CD14-positive monocyte (primary cell): ENCODE measurements around the gene MIOX. TPM values are rescaled to one million over a fixed set of nuclear protein-coding genes. Genes with fewer than 3 reads are reported as not detected.
A peak's percentile ranks its signal among the peaks of the same experiment; 100 is the strongest.

Experiments used
- DNase-seq, 3 donors: peaks; one replicate each; pipeline ENCODE4 v3.0.0-alpha.2; 2011 to 2022
- H2AFZ ChIP-seq: 2 replicates; pipeline ENCODE4 v1.6.0; 2012; ENCODE audit warnings: mild to moderate bottlenecking, low read depth, low read length, inconsistent platforms; ENCODE audit not compliant: insufficient read depth, poor library complexity, severe bottlenecking
- H3K27ac ChIP-seq, 2 donors: 1 replicate in 1 of 2; 2 replicates in 1 of 2; pipeline ENCODE4 v1.5.1; 2012 to 2013; ENCODE audit warnings: low read length in 2 of 2, control low read depth in 1 of 2, inconsistent platforms in 1 of 2, low read depth in 1 of 2, mild to moderate bottlenecking in 1 of 2
- H3K27me3 ChIP-seq, 2 donors: one replicate each; pipeline versions ENCODE4 v1.6.0 to v1.6.1; 2011 to 2013; ENCODE audit warnings: low read length in 2 of 2; ENCODE audit not compliant: control insufficient read depth in 2 of 2, insufficient read depth in 2 of 2
- H3K36me3 ChIP-seq, 2 donors: replicated peaks in 1 of 2; 1 replicate in 1 of 2; 2 replicates in 1 of 2; pipeline versions ENCODE4 v1.5.1 to v1.6.1; 2012 to 2013; ENCODE audit warnings: low read length in 2 of 2, control low read depth in 1 of 2, inconsistent platforms in 1 of 2, mild to moderate bottlenecking in 1 of 2; ENCODE audit not compliant: insufficient read depth in 2 of 2, control insufficient read depth in 1 of 2
- H3K4me1 ChIP-seq, 2 donors: 1 replicate in 1 of 2; 2 replicates in 1 of 2; pipeline versions ENCODE4 v1.5.1 to v1.6.1; 2012 to 2013; ENCODE audit warnings: low read length in 2 of 2, control low read depth in 1 of 2, inconsistent platforms in 1 of 2, mild to moderate bottlenecking in 1 of 2, moderate library complexity in 1 of 2; ENCODE audit not compliant: insufficient read depth in 2 of 2, control insufficient read depth in 1 of 2
- H3K4me2 ChIP-seq: replicated peaks from 2 replicates; pipeline ENCODE3; 2012; ENCODE audit warnings: low read length, moderate library complexity, mild to moderate bottlenecking; ENCODE audit not compliant: poor library complexity, severe bottlenecking; ENCODE audit errors: extremely low read depth
- H3K4me3 ChIP-seq, 3 experiments: fragments of 200-600 bp in 1 of 3; sonication (generic) in 1 of 3; replicated peaks in 1 of 3; 1 replicate in 2 of 3; 2 replicates in 1 of 3; pipeline ENCODE4 v1.5.1; 2011 to 2013; ENCODE audit warnings: low read length in 3 of 3, mild to moderate bottlenecking in 3 of 3, control low read depth in 2 of 3, low read depth in 2 of 3, inconsistent platforms in 1 of 3, moderate library complexity in 1 of 3
- H3K79me2 ChIP-seq: 2 replicates; pipeline ENCODE4 v1.6.0; 2012; ENCODE audit warnings: mild to moderate bottlenecking, control low read depth, inconsistent platforms, low read length, moderate library complexity; ENCODE audit not compliant: insufficient read depth
- H3K9ac ChIP-seq: 2 replicates; pipeline ENCODE4 v1.6.0; 2017; ENCODE audit warnings: low read length, mild to moderate bottlenecking; ENCODE audit not compliant: insufficient read depth, poor library complexity, severe bottlenecking
- H3K9me3 ChIP-seq, 2 donors: replicated peaks in 1 of 2; 1 replicate in 1 of 2; 2 replicates in 1 of 2; pipeline versions ENCODE4 v1.5.1 to v1.6.1; 2012 to 2013; ENCODE audit warnings: low read length in 2 of 2, control low read depth in 1 of 2; ENCODE audit not compliant: control insufficient read depth in 1 of 2, insufficient read depth in 1 of 2
- H4K20me1 ChIP-seq: 2 replicates; pipeline ENCODE4 v1.6.0; 2012; ENCODE audit warnings: mild to moderate bottlenecking, low read length, control low read depth, moderate library complexity; ENCODE audit not compliant: insufficient read depth
- H3K27ac Mint-ChIP-seq, 7 donors: one replicate each; pipeline ENCODE4 v1.8.0; 2020; ENCODE audit warnings: mild to moderate bottlenecking in 7 of 7, mixed read lengths in 7 of 7, moderate library complexity in 6 of 7, inconsistent platforms in 2 of 7
- H3K27me3 Mint-ChIP-seq, 3 donors: one replicate each; pipeline ENCODE4 v1.8.0; 2021 to 2022; ENCODE audit warnings: low read depth in 3 of 3, mild to moderate bottlenecking in 3 of 3, mixed read lengths in 3 of 3, moderate library complexity in 3 of 3, inconsistent platforms in 1 of 3
- H3K36me3 Mint-ChIP-seq, 2 donors: one replicate each; pipeline ENCODE4 v1.8.0; 2020; ENCODE audit warnings: mixed read lengths in 2 of 2, inconsistent platforms in 1 of 2, mild to moderate bottlenecking in 1 of 2
- H3K4me1 Mint-ChIP-seq: one replicate; pipeline ENCODE4 v1.8.0; 2020; ENCODE audit warnings: mild to moderate bottlenecking, mixed read lengths
- H3K4me3 Mint-ChIP-seq, 2 donors: one replicate each; pipeline ENCODE4 v1.8.0; 2020; ENCODE audit warnings: mild to moderate bottlenecking in 2 of 2, mixed read lengths in 2 of 2, moderate library complexity in 1 of 2
- H3K9me3 Mint-ChIP-seq, 7 donors: one replicate each; pipeline ENCODE4 v1.8.0; 2020 to 2022; ENCODE audit warnings: mixed read lengths in 7 of 7, mild to moderate bottlenecking in 6 of 7, moderate library complexity in 6 of 7, inconsistent platforms in 2 of 7
- CTCF ChIP-seq: fragments of 200-600 bp; IDR thresholded peaks from one replicate; pipeline ENCODE4 v1.8.0; 2022; ENCODE audit warnings: antibody characterized with exemption, mild to moderate bottlenecking
- WGBS: methylation state at CpG from one replicate; pipeline ENCODE4 v1.1.5; 2013; ENCODE audit warnings: missing lambda C conversion rate; ENCODE audit not compliant: insufficient coverage; 5-methylcytosine and 5-hydroxymethylcytosine counted together
- intact Hi-C, 2 donors: fragments of 100-400 bp; cut with micrococcal nuclease; formaldehyde crosslinking; loops; one replicate each; pipeline versions ENCODE4 v1.15.0 to v1.15.1; 2023
- polyA plus RNA-seq, 3 donors: library from polyadenylated mRNA; depleted of rRNA in 1 of 3; unstranded in 2 of 3; stranded (reverse) in 1 of 3; fragments of 300-500 nt in 2 of 3; fragments of >200 nt in 1 of 3; fragmentation: Illumina TruSeq in 2 of 3; gene quantifications; 1 replicate in 2 of 3; 2 replicates in 1 of 3; pipeline ENCODE4 v1.2.3, GENCODE V29; 2012 to 2021

Gene MIOX
- polyA plus RNA-seq, 3 donors = not detected

- WGBS = 2% methylated on average over 13 of the region's 25 CpGs
- peaks cover 75% of the 10 kb centered on the region for H4K20me1 ChIP-seq
- Mint-ChIP-seq H3K27ac (peak overlapping the region in 4 of 7 donors; percentile 15 to 66 (median 41)), H3K4me1 (peaks cover 50% of the 10 kb centered on the region), H3K36me3 (peaks cover 27 to 47% of the 10 kb centered on the region in 2 donors), H3K4me3 (peak overlapping the region in 1 of 2 donors; percentile 42), H3K27me3 (peaks cover 0 to 2% (median 0%) of the 10 kb centered on the region in 3 donors), H3K9me3 (no peaks in the 10 kb centered on the region)
- H2AFZ ChIP-seq = no peak overlapping the region
- H3K4me3 ChIP-seq = no peak overlapping the region
- DNase-seq = peak in 2 of 3 donors; percentile 28 to 41
- no peaks in the 10 kb centered on the region for H3K27me3 ChIP-seq
- TF ChIP-seq CTCF = no peak
- H3K9me3 ChIP-seq = no peaks in the 10 kb centered on the region
- H3K36me3 ChIP-seq = peaks cover 31 to 38% of the 10 kb centered on the region in 2 donors
- peaks cover 57% of the 10 kb centered on the region for H3K79me2 ChIP-seq
- peaks cover 41 to 49% of the 10 kb centered on the region in 2 donors for H3K4me1 ChIP-seq
- H3K27ac ChIP-seq = no peak overlapping the region
- H3K4me2 ChIP-seq = no peak overlapping the region
- H3K9ac ChIP-seq = peak overlapping the region; percentile 11
- intact Hi-C loops = loop anchor here in 1 of 2 donors (5.0 kb wide), 1 partner anchor 153 kb away; no protein-coding TSS in a partner anchor
Observed at GRCh38 chr22:50469377-50470305, 17.0 kb upstream of the MIOX start.

GRCh38 chr22:50470491-50470890, 16.2 kb upstream of the MIOX start:
- 71% methylated on average over 6 of the region's 6 CpGs for WGBS
- no peak for DNase-seq

More at GRCh38 chr22:50470491-50470890, 16.2 kb upstream of the MIOX start:
- Mint-ChIP-seq H3K27ac (peak overlapping the region in 1 of 7 donors; percentile 15), H3K4me3 (peak overlapping the region; percentile 12 to 42), H3K9me3 (no peaks in the 10 kb centered on the region), H3K4me1 (peaks cover 53% of the 10 kb centered on the region), H3K36me3 (peaks cover 19 to 38% of the 10 kb centered on the region in 2 donors), H3K27me3 (peaks cover 0 to 3% (median 0%) of the 10 kb centered on the region in 3 donors)
- intact Hi-C loops = loop anchor here in 1 of 2 donors (5.0 kb wide), 1 partner anchor 152 kb away; no protein-coding TSS in a partner anchor
- no peak for TF ChIP-seq CTCF
- no peaks in the 10 kb centered on the region for H3K27me3 ChIP-seq
- no peak overlapping the region for H3K4me3 ChIP-seq
- H2AFZ ChIP-seq = no peak overlapping the region
- no peak overlapping the region for H3K27ac ChIP-seq
- no peaks in the 10 kb centered on the region for H3K9me3 ChIP-seq
- peaks cover 22 to 29% of the 10 kb centered on the region in 2 donors for H3K36me3 ChIP-seq
- H3K4me2 ChIP-seq = no peak overlapping the region
- peaks cover 74% of the 10 kb centered on the region for H4K20me1 ChIP-seq
- peaks cover 57% of the 10 kb centered on the region for H3K79me2 ChIP-seq
- H3K4me1 ChIP-seq = peaks cover 44 to 55% of the 10 kb centered on the region in 2 donors
- peak overlapping the region; percentile 11 for H3K9ac ChIP-seq
